ENCODE measurements around the gene STKLD1.

STKLD1 gene

DNA sequence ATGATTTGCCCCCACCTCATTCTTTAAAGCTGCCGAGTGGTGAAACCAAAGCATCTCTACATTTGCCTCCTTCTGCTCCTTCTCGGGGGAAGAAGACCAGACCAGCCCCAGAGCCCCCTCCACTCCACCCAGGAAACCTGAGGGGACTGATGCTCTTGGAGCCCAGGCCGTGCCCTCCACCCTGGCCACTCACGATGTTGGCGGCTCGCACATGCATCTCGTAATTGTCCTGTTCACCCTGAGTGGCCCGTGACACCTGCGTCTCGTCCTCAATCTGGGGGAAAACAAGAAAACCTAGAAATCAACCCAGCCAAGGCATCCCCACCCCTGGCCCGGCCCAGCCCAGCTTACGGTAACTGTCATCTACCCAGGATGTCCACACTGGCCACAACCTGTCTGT lies 31.2 kb upstream of the STKLD1 start:
- FAIRE-seq (no peak), DNase-seq (ENCODE audit: insufficient read length, low spot score) (no peak)
- TF ChIP-seq PAX5 (IDR thresholded peaks at IDR 0.05; ENCODE audit: insufficient read depth, low read length, severe bottlenecking) = no peak
- no peak for TF ChIP-seq POU2F2 (IDR thresholded peaks at IDR 0.05; ENCODE audit: low read depth, low read length)
- TF ChIP-seq TAF1 (IDR thresholded peaks at IDR 0.05; ENCODE audit: low read depth, low read length) = no peak
- no peak for TF ChIP-seq SPI1 (IDR thresholded peaks at IDR 0.05; ENCODE audit: low read depth, low read length)
- no peak for TF ChIP-seq POLR2AphosphoS5 (IDR thresholded peaks at IDR 0.05; ENCODE audit: low read depth, low read length)
- TF ChIP-seq POLR2A (IDR thresholded peaks at IDR 0.05; ENCODE audit: low read depth, low read length) = no peak

DNA sequence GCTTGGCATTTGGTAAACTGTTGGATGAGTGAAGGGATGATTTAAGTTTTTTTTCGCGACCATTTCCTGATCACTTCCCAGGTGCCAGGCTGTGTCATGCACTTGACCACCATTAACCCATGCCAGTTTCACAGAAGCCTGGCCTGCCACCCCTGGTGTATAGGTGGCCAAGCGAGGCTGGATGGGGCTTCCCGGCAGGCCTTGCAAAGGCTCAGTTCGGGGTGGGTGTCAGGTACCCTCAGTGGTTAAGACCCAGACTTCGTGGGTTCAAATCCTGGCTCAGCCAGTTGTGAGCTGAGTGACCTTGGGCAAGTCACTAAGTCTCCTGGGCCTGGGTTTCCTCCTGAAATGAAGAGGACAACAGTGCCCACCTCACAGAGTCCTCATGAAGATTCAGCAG lies 30.6 kb upstream of the STKLD1 start:
- TF ChIP-seq POLR2AphosphoS5 (IDR thresholded peaks at IDR 0.05; ENCODE audit: low read depth, low read length) (no peak), TAF1 (IDR thresholded peaks at IDR 0.05; ENCODE audit: low read depth, low read length) (no peak), SPI1 (IDR thresholded peaks at IDR 0.05; ENCODE audit: low read depth, low read length) (no peak), POLR2A (IDR thresholded peaks at IDR 0.05; ENCODE audit: low read depth, low read length) (no peak)
- FAIRE-seq = no peak
- no peak for DNase-seq (ENCODE audit: insufficient read length, low spot score)

DNA sequence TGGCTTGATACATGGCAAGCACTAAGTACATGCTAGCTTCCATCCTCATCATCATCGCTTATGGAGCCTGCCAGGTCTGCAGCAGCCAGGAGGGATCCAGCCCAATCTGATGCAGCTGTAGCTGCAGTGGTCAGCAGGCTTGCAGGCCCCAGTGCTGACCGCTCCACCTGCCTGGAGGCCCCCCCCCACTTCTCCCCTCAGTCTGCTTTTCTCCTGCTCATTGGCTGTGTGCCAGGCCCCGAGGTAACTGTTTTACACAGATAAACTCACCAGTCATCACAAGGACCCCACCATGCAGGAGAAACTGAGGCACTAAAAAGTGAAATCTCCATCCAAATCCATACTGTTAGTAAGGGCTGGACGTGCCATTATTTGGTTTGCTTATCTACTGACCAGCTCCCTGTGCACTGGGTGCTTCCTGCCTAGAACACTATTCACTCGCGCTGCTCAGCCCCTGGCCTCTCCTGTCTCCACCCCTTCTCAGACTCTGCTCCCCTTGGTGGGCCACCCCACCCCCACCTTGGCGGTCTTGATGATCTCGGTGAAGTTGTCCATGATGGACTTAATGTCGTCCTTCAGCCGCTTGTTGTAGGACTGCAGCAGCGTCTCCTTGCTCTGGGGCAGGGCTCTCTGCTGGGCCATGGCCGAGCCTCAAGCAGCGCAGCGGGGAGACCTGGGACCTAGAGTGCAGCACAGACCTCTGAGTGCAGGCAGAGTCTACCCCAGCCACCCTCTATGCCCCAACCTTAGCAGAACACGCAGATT lies 30.0 kb upstream of the STKLD1 start:
- TF ChIP-seq SPI1 (IDR thresholded peaks at IDR 0.05; ENCODE audit: low read depth, low read length) (no peak), PAX5 (IDR thresholded peaks at IDR 0.05; ENCODE audit: insufficient read depth, low read length, severe bottlenecking) (no peak), POU2F2 (IDR thresholded peaks at IDR 0.05; ENCODE audit: low read depth, low read length) (no peak)
- FAIRE-seq = no peak
- DNase-seq (ENCODE audit: insufficient read length, low spot score) = no peak

DNA sequence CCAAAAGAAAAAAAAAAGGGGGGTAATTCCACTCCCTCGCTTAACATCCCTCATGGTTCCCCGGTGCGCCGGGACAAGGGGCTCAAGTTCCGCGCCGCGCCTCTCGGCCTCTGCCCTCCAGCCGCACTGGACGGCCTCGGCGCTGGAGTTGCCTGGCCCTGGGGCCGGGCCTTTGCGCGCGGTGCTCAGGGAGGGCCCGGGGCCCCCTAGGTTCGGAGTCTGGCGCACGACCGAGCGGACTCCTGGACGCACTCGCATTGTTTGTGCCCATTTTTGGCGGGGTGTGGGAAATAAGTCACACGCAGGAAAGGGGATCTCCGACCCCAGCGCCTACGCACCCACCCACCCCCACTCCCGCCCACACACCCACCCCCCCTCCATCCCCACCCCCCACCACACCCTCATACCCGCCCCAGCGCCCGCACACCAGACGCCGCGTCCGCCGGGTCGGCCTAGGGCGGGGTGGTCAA lies 28.6 kb upstream of the STKLD1 start:
- DNase-seq (ENCODE audit: insufficient read length, low spot score) (peak; percentile 71), FAIRE-seq (no peak)
- TF ChIP-seq POU2F2 (IDR thresholded peaks at IDR 0.05; ENCODE audit: low read depth, low read length) = no peak
- TF ChIP-seq TAF1 (IDR thresholded peaks at IDR 0.05; ENCODE audit: low read depth, low read length) = peak; percentile 42; the same call in 1 of the 2 replicates

DNA sequence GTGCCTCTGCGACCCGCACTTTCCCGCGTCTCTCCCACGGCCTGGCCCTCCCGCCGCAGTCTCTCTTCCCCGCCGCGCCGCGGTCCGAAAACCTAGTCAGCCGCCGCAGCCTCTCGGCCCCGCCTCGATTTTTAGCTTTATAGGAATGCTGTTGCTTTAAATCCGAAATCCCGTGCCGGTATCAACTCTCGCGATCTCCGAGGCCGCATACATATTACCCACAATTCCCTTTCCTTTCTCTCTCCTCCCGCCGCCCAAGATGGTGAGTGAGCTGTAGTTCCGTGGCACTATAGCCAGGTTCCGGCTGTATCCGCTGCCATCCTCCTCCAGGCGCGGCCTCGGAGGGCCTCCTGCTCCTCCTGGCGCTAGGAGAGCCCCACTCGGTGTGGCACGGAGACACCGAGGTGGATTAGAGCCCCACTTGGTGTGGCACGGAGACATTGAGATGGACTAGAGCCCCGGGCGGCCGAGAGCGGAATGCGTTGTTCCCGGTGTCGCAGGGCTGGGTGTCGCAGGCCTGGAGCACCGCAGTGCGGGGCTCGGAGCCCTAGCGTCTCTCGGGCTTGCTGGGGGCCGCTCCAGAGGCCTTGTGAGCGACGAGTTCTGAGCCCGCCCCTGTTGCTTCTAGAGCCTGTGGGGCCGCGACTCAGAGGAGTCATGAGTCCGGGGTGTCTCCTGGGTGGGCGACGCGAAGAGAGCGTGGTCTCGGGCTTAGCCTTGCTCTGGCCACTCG lies 28.0 kb upstream of the STKLD1 start, which contains the start of the genes MED22 and RPL7A:
Gene MED22 (minus strand): TSS at position 147 of the 733 bp plus-strand sequence. CDS start 1,469 bp downstream, outside the sequence.
Gene RPL7A (plus strand): TSS at position 234 of the 733 bp plus-strand sequence. CDS start 26 bp downstream, at position 260.
- DNase-seq (ENCODE audit: insufficient read length, low spot score) = peak; percentile 89
- peak; percentile 100 for TF ChIP-seq POLR2A (IDR thresholded peaks at IDR 0.05; ENCODE audit: low read depth, low read length)
- TF ChIP-seq TAF1 (IDR thresholded peaks at IDR 0.05; ENCODE audit: low read depth, low read length) = peak; percentile 100
- TF ChIP-seq POU2F2 (IDR thresholded peaks at IDR 0.05; ENCODE audit: low read depth, low read length) = peak; percentile 100
- TF ChIP-seq SPI1 (IDR thresholded peaks at IDR 0.05; ENCODE audit: low read depth, low read length) = 0 out of 2 replicates have a peak, but pooled peaks have one; percentile 17
- peak; percentile 99 for TF ChIP-seq POLR2AphosphoS5 (IDR thresholded peaks at IDR 0.05; ENCODE audit: low read depth, low read length)
- TF ChIP-seq PAX5 (IDR thresholded peaks at IDR 0.05; ENCODE audit: insufficient read depth, low read length, severe bottlenecking) = no peak
- FAIRE-seq = peak; percentile 94

DNA sequence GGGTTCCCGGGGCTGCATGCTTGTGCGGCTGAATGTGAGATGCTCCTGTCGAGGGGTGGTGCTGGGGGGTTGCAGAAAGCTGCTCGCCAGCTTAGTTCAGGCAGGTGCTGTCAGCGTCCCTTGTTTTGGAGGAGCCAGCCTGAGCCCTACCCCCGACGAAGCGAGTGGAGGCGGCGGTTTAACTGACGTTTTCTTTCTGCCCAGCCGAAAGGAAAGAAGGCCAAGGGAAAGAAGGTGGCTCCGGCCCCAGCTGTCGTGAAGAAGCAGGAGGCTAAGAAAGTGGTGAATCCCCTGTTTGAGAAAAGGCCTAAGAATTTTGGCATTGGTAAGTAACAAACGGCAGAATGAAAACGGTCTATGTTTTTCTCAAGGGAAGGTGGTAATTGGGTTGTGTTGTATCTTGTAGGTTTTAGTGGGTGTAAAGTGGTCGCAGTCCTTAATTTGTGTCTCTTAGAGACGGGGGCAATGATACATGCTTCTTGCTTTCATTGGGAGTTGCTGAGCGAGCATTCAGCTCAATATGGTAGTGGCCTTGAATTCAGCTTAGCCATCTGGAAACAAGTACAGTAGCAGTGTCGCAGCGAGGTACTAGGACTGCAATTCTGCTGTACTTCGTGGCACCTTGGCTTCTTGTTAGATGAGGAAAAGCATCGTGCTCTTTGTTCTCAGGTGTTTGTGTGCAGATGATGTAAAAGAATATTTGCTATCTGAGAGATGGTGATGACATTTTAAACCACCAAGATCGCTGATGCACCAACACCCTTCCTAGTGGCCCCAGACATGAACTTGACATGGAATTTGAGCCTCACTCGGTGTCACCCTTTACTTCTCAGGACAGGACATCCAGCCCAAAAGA lies 27.2 kb upstream of the STKLD1 start:
- TF ChIP-seq SPI1 (IDR thresholded peaks at IDR 0.05; ENCODE audit: low read depth, low read length) = no peak
- TF ChIP-seq PAX5 (IDR thresholded peaks at IDR 0.05; ENCODE audit: insufficient read depth, low read length, severe bottlenecking) = no peak
- no peak for TF ChIP-seq POLR2AphosphoS5 (IDR thresholded peaks at IDR 0.05; ENCODE audit: low read depth, low read length)
- peak; percentile 52; the same call in 1 of the 2 replicates for TF ChIP-seq POLR2A (IDR thresholded peaks at IDR 0.05; ENCODE audit: low read depth, low read length)
- FAIRE-seq = no peak
- DNase-seq (ENCODE audit: insufficient read length, low spot score) = no peak

DNA sequence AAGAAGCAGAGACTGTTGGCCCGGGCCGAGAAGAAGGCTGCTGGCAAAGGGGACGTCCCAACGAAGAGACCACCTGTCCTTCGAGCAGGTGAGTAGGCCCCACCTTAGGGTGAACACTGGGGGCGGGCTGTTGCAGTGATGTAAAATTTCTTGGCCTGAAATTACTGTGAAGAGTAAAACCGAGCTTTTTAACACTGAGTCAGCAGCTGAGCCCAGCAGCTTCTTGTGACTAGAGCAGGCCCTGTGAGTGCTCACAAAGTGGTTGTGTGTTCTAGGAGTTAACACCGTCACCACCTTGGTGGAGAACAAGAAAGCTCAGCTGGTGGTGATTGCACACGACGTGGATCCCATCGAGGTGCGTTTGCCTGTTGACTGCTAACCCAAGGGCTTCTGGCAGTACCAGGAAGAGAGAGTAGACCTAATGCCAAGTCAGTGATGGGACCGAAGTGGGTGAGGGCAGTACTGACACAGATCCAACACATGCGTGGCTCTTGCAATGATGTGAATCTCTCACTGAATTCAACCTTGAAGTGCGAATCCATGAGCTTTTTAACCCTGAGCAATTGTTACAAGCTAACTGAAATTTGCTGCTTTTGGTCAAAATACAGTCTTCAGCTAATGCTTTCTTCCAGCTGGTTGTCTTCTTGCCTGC lies 26.1 kb upstream of the STKLD1 start:
- no peak for DNase-seq (ENCODE audit: insufficient read length, low spot score)
- TF ChIP-seq POLR2A (IDR thresholded peaks at IDR 0.05; ENCODE audit: low read depth, low read length) (peak; percentile 39; the same call in 1 of the 2 replicates), SPI1 (IDR thresholded peaks at IDR 0.05; ENCODE audit: low read depth, low read length) (no peak), POU2F2 (IDR thresholded peaks at IDR 0.05; ENCODE audit: low read depth, low read length) (no peak), POLR2AphosphoS5 (IDR thresholded peaks at IDR 0.05; ENCODE audit: low read depth, low read length) (peak; percentile 48; the same call in 1 of the 2 replicates)
- no peak for FAIRE-seq

DNA sequence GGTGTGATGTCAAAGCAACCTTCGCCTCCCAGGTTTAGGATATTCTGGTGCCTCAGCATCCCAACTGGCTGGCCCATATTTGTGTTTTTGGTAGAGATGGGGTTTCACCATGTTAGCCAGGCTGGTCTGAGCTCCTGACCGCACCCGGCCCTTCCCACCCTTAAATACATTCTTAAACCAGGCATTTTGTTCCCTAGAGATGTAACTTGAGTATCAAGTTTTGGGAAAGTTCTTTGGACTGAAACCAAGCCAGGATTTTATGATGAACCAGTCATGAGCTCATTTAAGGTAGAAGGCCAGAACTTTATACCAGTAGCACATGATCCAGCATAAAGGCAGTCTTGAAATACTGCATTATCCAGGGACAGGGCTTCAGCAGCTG lies 24.6 kb upstream of the STKLD1 start:
- no peak for DNase-seq (ENCODE audit: insufficient read length, low spot score)
- TF ChIP-seq POU2F2 (IDR thresholded peaks at IDR 0.05; ENCODE audit: low read depth, low read length) = no peak
- no peak for FAIRE-seq

DNA sequence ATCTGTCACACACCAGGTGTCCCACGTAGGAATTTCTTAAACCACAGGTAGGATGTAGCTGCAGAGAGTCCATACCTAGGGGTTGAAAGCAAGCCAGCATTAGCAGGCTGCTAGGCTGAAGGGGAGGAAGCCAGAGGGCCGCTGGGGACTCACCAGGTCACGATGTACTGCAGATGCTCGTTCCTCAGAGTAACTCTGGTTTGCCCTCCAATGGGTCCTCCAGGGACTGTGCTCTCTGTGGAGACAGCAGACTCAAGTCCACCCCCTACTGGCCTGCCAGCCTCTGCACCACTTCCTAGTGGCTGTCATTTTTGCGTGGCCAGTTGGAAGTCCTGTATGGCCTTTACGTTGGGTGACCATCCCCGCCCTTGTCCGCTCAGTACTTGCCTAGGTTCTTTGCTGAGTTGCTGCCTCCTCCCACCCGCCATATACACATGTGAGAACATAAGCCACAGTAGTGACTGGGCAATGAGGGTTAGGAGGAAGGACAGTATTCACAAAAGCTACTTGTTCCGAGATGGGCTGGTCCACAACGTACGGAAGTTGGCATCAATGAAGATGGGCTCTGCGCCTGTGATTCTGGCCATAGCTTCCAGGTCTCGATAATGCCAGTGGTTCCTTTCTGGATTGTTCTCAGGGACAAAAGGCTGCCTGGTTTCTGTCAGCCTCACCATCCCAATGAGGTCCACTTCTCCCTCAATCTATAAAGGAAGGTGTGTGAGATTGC lies 24.1 kb upstream of the STKLD1 start:
- TF ChIP-seq POU2F2 (IDR thresholded peaks at IDR 0.05; ENCODE audit: low read depth, low read length) (no peak; the same call in none of the 2 replicates), PAX5 (IDR thresholded peaks at IDR 0.05; ENCODE audit: insufficient read depth, low read length, severe bottlenecking) (no peak), TAF1 (IDR thresholded peaks at IDR 0.05; ENCODE audit: low read depth, low read length) (no peak), SPI1 (IDR thresholded peaks at IDR 0.05; ENCODE audit: low read depth, low read length) (no peak), POLR2A (IDR thresholded peaks at IDR 0.05; ENCODE audit: low read depth, low read length) (peak; percentile 83), POLR2AphosphoS5 (IDR thresholded peaks at IDR 0.05; ENCODE audit: low read depth, low read length) (peak; percentile 88; the same call in 1 of the 2 replicates)
- DNase-seq (ENCODE audit: insufficient read length, low spot score) = no peak

More for the DNA sequence above, 24.1 kb upstream of the STKLD1 start:
- FAIRE-seq = peak; percentile 35

All from GM12891 (cell line).